GM12891 (cell line): Measurements from ENCODE around the gene ADAMTS15.

Experiments
- POLR2A ChIP-seq: IDR thresholded peaks from 2 replicates; pipeline ENCODE4 v1.6.1; 2011; ENCODE audit warnings: low read depth, low read length, control low read depth
- POLR2AphosphoS5 ChIP-seq: IDR thresholded peaks from 2 replicates; pipeline ENCODE4 v1.6.1; 2011; ENCODE audit warnings: low read depth, low read length, control low read depth
- POU2F2 ChIP-seq: IDR thresholded peaks from 2 replicates; pipeline ENCODE4 v1.6.1; 2011; ENCODE audit warnings: low read depth, mild to moderate bottlenecking, control low read depth, low read length, moderate library complexity
- TAF1 ChIP-seq: IDR thresholded peaks from 2 replicates; pipeline ENCODE4 v1.6.1; 2011; ENCODE audit warnings: low read depth, low read length, control low read depth

GRCh38 chr11:130452940-130453339 is 4.5 kb downstream of the ADAMTS15 start:
- no peak for TF ChIP-seq POLR2AphosphoS5
- no peak for TF ChIP-seq POLR2A
- TF ChIP-seq TAF1: no peak
- no peak for TF ChIP-seq POU2F2
